Spinal cord (tissue), 10 donors: ENCODE measurements around the gene OASL. TPM values are rescaled to one million over a fixed set of nuclear protein-coding genes. Genes with fewer than 3 reads are reported as not detected.
"Not testable (repeated sequence)": the region's sequence is repeated elsewhere in the genome, so short reads cannot be mapped to it uniquely, and the experiment has no call there.

Source experiments
- DNase-seq, 6 donors: peaks; one replicate each; pipeline versions ENCODE4 v3.0.0 to v3.0.0-alpha.2; 2013 to 2015; ENCODE audit warnings: low spot score in 6 of 6, low read depth in 4 of 6
- H3K27ac ChIP-seq: one replicate; pipeline ENCODE4 v1.5.1; 2013; ENCODE audit warnings: low read depth, low read length, control low read depth
- H3K27me3 ChIP-seq: one replicate; pipeline ENCODE4 v1.6.1; 2013; ENCODE audit warnings: low read length; ENCODE audit not compliant: control insufficient read depth, insufficient read depth
- H3K36me3 ChIP-seq: one replicate; pipeline ENCODE4 v1.6.1; 2013; ENCODE audit warnings: low read length; ENCODE audit not compliant: control insufficient read depth, insufficient read depth
- H3K4me1 ChIP-seq: one replicate; pipeline ENCODE4 v1.6.1; 2013; ENCODE audit warnings: low read length; ENCODE audit not compliant: control insufficient read depth, insufficient read depth
- H3K4me3 ChIP-seq: one replicate; pipeline ENCODE4 v1.5.1; 2013; ENCODE audit warnings: low read depth, low read length, control low read depth
- H3K9me3 ChIP-seq: one replicate; pipeline ENCODE4 v1.6.1; 2013; ENCODE audit warnings: low read length; ENCODE audit not compliant: control insufficient read depth, insufficient read depth
- WGBS: methylation state at CpG from one replicate; pipeline ENCODE4 v1.1.5; 2013; ENCODE audit warnings: missing lambda C conversion rate; ENCODE audit not compliant: insufficient coverage; 5-methylcytosine and 5-hydroxymethylcytosine counted together
- polyA plus RNA-seq, 2 donors: library from polyadenylated mRNA; unstranded; fragments of 120-200 nt; gene quantifications; one replicate each; pipeline ENCODE4 v1.2.1, GENCODE V29; 2013; ENCODE audit not compliant: insufficient read length in 2 of 2
- total RNA-seq, 2 donors: library from RNA; depleted of rRNA in 1 of 2; stranded (reverse); fragments of 120-200 nt in 1 of 2; fragments of >200 nt in 1 of 2; gene quantifications; one replicate each; pipeline versions ENCODE4 v1.2.3 to v1.2.4, GENCODE V29; 2013 to 2014
- donor health status: healthy.

The OASL gene
- total and polyA plus RNA-seq, 4 donors, result 0.15 to 0.59 (median 0.30) TPM

DNA sequence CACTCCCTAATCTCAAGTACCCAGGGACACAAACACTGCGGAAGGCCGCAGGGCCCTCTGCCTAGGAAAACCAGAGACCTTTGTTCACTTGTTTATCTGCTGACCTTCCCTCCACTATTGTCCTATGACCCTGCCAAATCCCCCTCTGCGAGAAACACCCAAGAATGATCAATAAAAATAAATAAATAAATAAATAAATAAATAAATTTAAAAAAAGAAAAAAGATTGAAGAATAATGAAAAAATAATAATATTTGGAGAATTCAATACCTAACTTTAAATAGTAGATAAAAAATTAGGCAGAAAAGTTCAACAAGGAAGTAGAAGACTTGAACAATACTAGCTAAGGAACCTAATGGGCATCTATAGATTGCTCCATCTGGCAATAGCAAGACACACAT, 38.4 kb upstream of the OASL start:
- not testable (repeated sequence) for DNase-seq, H3K4me1 ChIP-seq

DNA sequence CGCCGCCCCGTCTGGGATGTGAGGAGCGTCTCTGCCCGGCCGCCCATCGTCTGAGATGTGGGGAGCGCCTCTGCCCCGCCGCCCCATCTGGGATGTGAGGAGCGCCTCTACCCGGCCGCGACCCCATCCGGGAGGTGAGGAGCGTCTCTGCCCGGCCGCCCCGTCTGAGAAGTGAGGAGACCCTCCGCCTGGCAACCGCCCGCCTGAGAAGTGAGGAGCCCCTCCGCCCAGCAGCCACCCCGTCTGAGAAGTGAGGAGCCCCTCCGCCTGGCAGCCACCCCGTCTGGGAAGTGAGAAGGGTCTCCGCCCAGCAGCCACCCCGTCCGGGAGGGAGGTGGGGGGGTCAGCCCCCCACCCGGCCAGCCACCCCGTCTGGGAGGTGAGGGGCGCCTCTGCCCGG, 36.9 kb upstream of the OASL start:
- WGBS, result 93% methylated on average over 20 of the region's 33 CpGs
- DNase-seq, result not testable (repeated sequence)

More for the DNA sequence above, 38.4 kb upstream of the OASL start:
- H3K9me3 ChIP-seq, H3K27ac ChIP-seq, H3K36me3 ChIP-seq, H3K4me3 ChIP-seq, H3K27me3 ChIP-seq: not testable (repeated sequence)
- no CpG with 5 or more reads among the region's 3 CpGs for WGBS

DNA sequence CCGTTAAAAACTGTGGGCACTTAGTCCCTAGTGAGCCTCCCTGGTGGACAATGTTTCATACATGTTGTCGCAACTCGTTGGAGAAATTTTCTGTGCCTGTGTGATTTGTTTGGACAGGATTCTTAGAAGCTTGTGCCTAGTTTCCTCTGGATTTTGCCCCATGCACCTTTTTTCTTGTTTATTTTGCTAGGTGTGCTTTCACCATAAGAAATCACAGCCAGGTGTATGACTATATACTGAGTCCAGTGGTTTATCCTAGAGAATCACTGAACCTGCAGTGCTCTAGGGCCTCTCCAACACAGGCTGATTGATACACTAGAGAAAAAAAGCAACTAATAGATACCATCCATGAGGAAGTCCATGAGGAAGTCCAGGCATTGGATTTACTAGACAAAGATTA, 33.1 kb upstream of the OASL start:
- DNase-seq, result no peak
- Histone ChIP-seq H3K4me3 (no peak overlapping the region), H3K36me3 (no peaks in the 10 kb centered on the region), H3K27ac (no peak overlapping the region), H3K4me1 (no peaks in the 10 kb centered on the region), H3K27me3 (no peaks in the 10 kb centered on the region), H3K9me3 (peaks cover 6% of the 10 kb centered on the region)
- 97% methylated on average over 3 of the region's 3 CpGs for WGBS

More for the DNA sequence above, 36.9 kb upstream of the OASL start:
- H3K4me3 ChIP-seq, H3K9me3 ChIP-seq, H3K27me3 ChIP-seq, H3K27ac ChIP-seq, H3K36me3 ChIP-seq, H3K4me1 ChIP-seq: not testable (repeated sequence)

DNA sequence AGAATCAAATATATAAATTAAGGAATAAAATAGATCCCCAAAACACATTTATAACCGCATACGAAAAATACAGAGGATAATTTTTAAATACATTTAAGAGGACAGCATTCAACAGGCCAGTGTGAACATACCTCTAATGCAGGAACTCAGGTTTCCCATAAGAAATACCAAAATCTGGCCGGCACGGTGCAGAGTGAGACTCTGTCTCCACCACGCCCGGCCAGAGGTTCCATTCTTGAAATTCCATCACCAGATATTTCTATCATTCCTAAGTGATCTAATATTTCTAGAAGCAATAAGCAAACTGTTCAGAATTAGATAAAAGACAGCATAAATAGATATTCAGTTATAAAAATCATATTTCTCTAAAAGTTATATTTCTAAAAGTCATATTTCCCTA, 30.2 kb upstream of the OASL start:
- no peaks in the 10 kb centered on the region for H3K4me1 ChIP-seq
- no peaks in the 10 kb centered on the region for H3K36me3 ChIP-seq
- no peak for DNase-seq
- H3K4me3 ChIP-seq, result no peak overlapping the region
- 100% methylated on average over 2 of the region's 6 CpGs for WGBS
- H3K27ac ChIP-seq, result no peak overlapping the region
- no peaks in the 10 kb centered on the region for H3K27me3 ChIP-seq
- peaks cover 6% of the 10 kb centered on the region for H3K9me3 ChIP-seq

DNA sequence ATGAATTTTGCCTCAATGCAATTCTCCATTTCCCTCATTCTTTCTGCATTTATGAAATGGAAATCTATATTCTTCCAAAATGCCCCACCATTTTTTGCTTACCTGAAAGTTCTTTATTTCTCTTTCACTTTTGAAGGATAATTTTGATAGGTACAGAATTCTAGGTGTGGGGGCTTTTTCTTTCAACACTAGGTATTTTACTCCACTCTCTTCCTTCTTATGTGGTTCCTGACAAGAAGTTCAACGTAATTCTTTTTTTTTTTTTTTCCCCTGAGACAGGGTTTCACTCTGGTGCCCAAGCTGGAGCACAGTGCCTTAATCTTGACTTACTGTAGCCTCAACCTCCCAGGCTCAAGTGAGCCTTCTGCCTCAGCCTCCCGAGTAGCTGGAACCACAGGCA, 26.3 kb upstream of the OASL start:
- H3K9me3 ChIP-seq, result no peaks in the 10 kb centered on the region
- 67% methylated on average over 1 of the region's 2 CpGs for WGBS
- H3K27ac ChIP-seq, result no peak overlapping the region
- no peak overlapping the region for H3K4me3 ChIP-seq
- H3K27me3 ChIP-seq, result no peaks in the 10 kb centered on the region
- peaks cover 2% of the 10 kb centered on the region for H3K4me1 ChIP-seq
- no peak for DNase-seq
- no peaks in the 10 kb centered on the region for H3K36me3 ChIP-seq

DNA sequence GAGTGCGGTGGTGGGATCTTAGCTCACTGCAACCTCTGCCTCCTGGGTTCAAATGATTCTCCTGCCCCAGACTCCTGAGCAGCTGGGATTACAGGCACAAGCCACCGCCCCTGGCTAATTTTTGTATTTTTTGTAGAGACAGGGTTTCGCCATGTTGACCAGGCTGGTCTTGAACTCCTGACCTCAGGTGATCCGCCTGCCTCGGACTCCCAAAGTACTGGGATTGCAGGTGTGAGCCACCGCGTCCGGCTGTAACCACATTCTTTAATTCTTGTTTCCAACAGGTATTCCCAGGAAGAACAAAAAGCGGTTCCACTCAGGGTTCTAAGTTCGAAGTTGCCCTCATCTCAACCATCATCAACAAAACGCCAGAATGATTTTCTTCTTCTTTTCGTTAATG, 25.5 kb upstream of the OASL start:
- not testable (repeated sequence) for DNase-seq, H3K36me3 ChIP-seq, H3K27me3 ChIP-seq, H3K27ac ChIP-seq, H3K9me3 ChIP-seq, H3K4me1 ChIP-seq, H3K4me3 ChIP-seq
- 97% methylated on average over 9 of the region's 12 CpGs for WGBS

DNA sequence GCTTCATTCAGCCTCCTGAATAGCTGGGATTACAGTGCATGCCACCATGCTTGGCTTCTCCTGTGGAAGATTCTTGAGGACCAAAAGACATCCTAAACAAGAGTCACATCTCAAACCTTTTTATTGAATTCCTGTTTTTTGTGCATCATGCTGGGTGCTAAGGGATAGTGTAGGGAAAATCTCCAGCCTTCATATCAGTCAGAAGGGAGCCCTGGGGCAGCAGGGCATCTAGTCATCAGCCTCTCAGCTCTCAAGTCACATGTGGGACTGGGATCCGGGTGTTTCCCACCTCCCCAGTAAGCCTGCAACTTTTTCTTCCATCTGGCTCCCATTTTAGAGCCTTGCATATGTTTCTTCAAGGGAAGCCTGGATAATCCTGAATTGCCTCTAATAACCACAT, 25.1 kb upstream of the OASL start:
- Histone ChIP-seq H3K4me1 (peaks cover 8% of the 10 kb centered on the region), H3K36me3 (no peaks in the 10 kb centered on the region), H3K9me3 (no peaks in the 10 kb centered on the region), H3K4me3 (no peak overlapping the region), H3K27ac (no peak overlapping the region), H3K27me3 (no peaks in the 10 kb centered on the region)
- no CpG with 5 or more reads among the region's 1 CpG for WGBS
- DNase-seq, result no peak

DNA sequence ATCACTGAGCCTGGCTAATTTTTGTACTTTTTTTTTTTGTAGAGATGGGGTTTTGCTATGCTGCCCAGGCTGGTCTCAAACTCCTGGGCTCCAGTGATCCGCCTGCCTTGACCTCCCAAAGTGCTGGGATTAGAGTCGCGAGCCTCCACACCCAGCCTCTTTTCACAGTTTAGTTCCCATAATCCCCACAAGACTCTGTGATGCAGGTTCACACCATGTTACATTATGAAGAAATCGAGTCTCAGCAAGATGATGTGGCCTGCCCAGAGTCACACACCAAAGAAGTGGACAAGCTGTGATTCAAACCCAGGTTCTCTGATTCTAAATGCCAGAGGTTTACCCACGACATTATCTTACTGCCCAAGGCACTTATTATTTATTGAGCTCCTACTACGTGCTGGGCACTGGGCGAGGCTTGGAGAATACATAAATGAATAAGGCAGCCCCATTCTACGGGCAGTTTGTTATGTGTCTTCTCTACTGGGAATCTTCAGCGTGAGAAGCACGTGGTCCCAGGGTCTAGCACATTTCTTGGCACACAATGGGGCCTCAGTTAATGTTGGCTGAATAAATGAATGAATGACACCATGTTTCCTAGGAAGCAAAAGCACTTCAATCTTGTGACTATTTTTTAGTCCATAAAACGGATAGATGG, 23.5 kb upstream of the OASL start:
- DNase-seq, result no peak
- H3K27ac ChIP-seq, result no peak overlapping the region
- H3K4me1 ChIP-seq, result peaks cover 8% of the 10 kb centered on the region
- no peak overlapping the region for H3K4me3 ChIP-seq
- no peaks in the 10 kb centered on the region for H3K36me3 ChIP-seq
- WGBS, result 91% methylated on average over 9 of the region's 11 CpGs
- no peaks in the 10 kb centered on the region for H3K9me3 ChIP-seq
- H3K27me3 ChIP-seq, result no peaks in the 10 kb centered on the region

DNA sequence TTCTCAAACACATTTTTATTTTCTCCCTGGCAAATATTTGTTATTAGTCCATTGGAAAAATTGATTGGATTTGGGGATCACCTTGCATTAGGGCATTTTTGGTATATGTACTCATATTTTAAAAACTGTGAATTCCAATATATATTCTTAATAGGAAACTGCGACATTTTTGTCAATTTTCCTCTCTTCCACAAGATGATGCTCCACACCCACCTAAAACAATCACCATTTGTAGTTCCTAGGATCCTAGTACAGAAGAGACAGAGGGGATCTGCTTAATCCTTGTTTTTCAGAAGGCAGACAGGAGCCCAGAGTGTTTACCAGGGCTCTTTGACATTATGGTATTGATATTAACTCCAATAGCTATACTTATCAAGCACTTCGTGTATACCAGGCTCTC, 22.8 kb upstream of the OASL start:
- Histone ChIP-seq H3K27me3 (no peaks in the 10 kb centered on the region), H3K27ac (no peak overlapping the region), H3K4me3 (no peak overlapping the region), H3K9me3 (no peaks in the 10 kb centered on the region), H3K36me3 (no peaks in the 10 kb centered on the region), H3K4me1 (peaks cover 8% of the 10 kb centered on the region)
- DNase-seq, result peak in 2 of 6 donors; percentile 46 to 78
- no CpG with 5 or more reads among the region's 2 CpGs for WGBS

DNA sequence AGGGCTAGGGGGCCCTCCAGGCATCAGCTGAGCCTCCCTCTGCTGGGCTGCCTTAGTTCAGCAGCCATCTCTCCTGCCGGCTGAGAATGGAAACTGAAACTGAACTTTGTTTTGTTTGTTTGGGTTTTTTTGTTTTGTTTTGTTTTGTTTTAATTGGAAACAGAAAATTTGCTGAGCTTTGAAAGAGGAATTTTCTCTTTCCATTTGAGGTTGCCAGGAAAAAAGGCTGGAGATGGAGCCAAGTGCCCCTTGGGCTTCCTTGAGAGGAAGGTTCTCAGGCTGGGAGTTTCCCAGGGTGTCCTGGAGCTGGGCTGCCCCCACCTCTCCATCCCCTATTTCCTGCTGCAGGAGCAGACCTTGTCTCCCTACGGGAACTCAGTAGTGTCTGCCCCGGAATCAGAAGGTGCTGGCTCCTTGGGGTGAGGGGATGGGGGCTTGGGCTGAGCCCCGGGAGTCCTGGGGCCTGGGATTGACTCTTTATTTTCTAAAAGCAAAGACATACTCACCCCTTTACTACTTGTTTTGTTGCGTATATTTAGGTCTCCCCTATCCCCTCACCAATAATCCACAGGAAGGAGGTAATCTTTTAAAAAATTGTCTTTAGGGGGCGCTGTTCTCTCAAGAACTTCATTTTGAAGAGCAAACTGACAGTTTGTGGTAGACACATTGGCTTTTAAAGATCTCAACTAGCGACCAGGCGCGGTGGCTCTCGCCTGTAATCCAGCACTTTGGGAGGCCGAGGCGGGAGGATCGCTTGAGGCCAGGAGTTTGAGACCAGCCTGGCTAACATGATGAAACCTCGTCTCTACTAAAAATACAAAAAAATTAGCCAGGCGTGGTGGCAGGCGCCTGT, 21.3 kb upstream of the OASL start:
- Histone ChIP-seq H3K9me3 (no peaks in the 10 kb centered on the region), H3K27me3 (no peaks in the 10 kb centered on the region), H3K4me3 (peak overlapping the region; percentile 16), H3K4me1 (peaks cover 8% of the 10 kb centered on the region), H3K36me3 (no peaks in the 10 kb centered on the region), H3K27ac (peak overlapping the region; percentile 73)
- DNase-seq, result peak in 2 of 6 donors; percentile 34 to 39
- 61% methylated on average over 11 of the region's 16 CpGs for WGBS
